AG04449 (cell line): ENCODE results near the gene TEX29.

Experiments
- CTCF ChIA-PET: fragments of 350-600 bp; formaldehyde crosslinking; extraction: SDS; loops from one replicate; lab custom pipeline; 2021; ENCODE audit warnings: antibody characterized with exemption; lab: Yijun Ruan, JAX
- POLR2A ChIA-PET: fragments of 400-600, 350-600 bp; formaldehyde crosslinking; extraction: SDS; loops from one replicate; lab custom pipeline; 2020; ENCODE audit warnings: antibody characterized with exemption, inconsistent platforms; lab: Yijun Ruan, JAX
- DNase-seq: peaks from one replicate; pipeline ENCODE4 v3.0.0-alpha.2; 2010; ENCODE audit warnings: low read depth, low spot score
- H3K4me3 ChIP-seq: 2 replicates; pipeline ENCODE4 v1.5.1; 2011; ENCODE audit warnings: low read depth, mild to moderate bottlenecking, control low read depth, low read length
- CTCF ChIP-seq: IDR thresholded peaks from one replicate; pipeline ENCODE4 v1.5.1; 2011; ENCODE audit warnings: mild to moderate bottlenecking, moderate library complexity, low read length, control low read depth, inconsistent platforms; ENCODE audit not compliant: insufficient read depth; ENCODE audit errors: missing control alignments

Gene TEX29

GRCh38 chr13:111387945-111388600, 67.6 kb downstream of the TEX29 start:
- H3K4me3 ChIP-seq, result no peak overlapping the region
- CTCF ChIA-PET, result no interaction called here
- POLR2A ChIA-PET, result no interaction called here
- DNase-seq, result no peak
- TF ChIP-seq CTCF, result no peak

- POLR2A ChIA-PET, result no interaction called here
- no peak for TF ChIP-seq CTCF
- CTCF ChIA-PET, result no interaction called here
- DNase-seq, result no peak
- H3K4me3 ChIP-seq, result no peak overlapping the region
These were observed 68.5 kb downstream of the TEX29 start for GRCh38 chr13:111388851-111389500.

GRCh38 chr13:111389621-111390521, 69.4 kb downstream of the TEX29 start:
- TF ChIP-seq CTCF, result no peak
- ChIA-PET CTCF (no interaction called here), POLR2A (no interaction called here)
- H3K4me3 ChIP-seq, result no peak overlapping the region
- DNase-seq, result no peak

GRCh38 chr13:111390522-111391270, 70.3 kb downstream of the TEX29 start:
- no peak overlapping the region for H3K4me3 ChIP-seq
- ChIA-PET CTCF (no interaction called here), POLR2A (no interaction called here)
- TF ChIP-seq CTCF, result no peak
- no peak for DNase-seq

- CTCF ChIA-PET, result no interaction called here
- H3K4me3 ChIP-seq, result no peak overlapping the region
- DNase-seq, result no peak
- POLR2A ChIA-PET, result no interaction called here
- TF ChIP-seq CTCF, result no peak
These were observed 72.0 kb downstream of the TEX29 start for GRCh38 chr13:111392486-111392885.
